Skin of body (tissue), 2 donors: ENCODE measurements around the gene CCDC27. TPM values are rescaled to one million over a fixed set of nuclear protein-coding genes. Genes with fewer than 3 reads are reported as not detected.

Experiments
- DNase-seq: peaks from one replicate; lab custom pipeline; 2025; lab: John Stamatoyannopoulos, UW
- total RNA-seq: library from RNA; depleted of rRNA; stranded (reverse); fragments of >200 nt; gene quantifications from one replicate; pipeline ENCODE4 v1.2.3, GENCODE V29; 2014

The CCDC27 gene
- total RNA-seq, 1 donor from 2014 or later = not detected

DNA sequence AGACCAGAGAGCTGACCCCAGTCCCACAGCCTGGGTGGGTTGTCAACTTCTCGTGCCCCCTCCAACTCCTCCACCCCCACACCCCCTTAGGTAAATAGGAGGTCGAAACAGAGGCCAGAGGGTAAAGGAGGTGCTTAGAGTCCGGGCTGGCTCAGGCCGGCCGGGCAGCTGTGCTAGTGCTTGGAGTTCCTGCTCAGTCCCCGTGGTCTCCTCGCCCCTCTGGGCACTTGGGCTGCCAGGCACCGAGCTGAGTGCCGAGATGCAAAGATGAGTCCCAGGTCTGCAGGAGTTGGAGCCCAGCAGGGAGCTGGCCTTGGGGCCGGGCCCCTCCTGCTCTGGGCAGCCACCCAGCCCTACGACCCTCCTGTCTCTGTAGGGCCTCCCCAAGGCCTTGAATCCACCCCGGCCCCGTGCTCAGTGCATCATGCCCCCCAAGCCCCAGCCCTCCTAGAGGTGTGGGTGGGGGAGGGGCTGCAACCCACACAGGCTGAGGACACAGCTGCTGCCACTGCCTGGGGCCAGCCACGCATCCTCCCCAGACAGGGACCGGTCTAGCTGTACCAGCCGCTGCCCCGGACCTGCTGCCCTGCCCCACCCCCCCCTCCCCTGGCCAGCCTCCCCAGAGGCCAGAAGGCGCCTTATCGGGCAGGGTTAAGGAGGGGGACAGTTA is 22.2 kb downstream of the CCDC27 start:
- DNase-seq = no peak

DNA sequence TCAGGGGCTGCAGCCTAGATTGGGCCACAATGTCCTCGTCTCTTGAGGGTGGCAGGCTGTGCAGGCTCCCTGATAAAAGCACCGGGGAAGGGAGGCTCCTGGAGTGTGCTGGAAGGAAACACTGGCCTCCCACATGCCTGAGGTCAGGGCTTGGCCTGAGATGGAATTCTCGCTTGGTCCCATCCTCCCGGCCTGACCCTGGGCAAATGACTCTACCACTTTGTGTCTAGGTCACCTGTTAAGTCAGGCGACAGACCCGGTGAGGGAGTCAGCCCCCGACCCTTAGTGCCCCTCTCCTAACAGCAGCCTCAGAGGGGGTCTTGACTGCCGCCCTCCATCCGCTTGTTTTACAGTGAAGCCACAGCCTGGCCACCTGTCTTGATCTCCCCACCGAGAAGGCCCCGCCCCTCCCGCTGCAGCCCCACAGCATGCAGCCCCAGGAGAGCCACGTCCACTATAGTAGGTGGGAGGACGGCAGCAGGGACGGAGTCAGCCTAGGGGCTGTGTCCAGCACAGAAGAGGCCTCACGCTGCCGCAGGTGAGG is 22.8 kb downstream of the CCDC27 start:
- DNase-seq = no peak

DNA sequence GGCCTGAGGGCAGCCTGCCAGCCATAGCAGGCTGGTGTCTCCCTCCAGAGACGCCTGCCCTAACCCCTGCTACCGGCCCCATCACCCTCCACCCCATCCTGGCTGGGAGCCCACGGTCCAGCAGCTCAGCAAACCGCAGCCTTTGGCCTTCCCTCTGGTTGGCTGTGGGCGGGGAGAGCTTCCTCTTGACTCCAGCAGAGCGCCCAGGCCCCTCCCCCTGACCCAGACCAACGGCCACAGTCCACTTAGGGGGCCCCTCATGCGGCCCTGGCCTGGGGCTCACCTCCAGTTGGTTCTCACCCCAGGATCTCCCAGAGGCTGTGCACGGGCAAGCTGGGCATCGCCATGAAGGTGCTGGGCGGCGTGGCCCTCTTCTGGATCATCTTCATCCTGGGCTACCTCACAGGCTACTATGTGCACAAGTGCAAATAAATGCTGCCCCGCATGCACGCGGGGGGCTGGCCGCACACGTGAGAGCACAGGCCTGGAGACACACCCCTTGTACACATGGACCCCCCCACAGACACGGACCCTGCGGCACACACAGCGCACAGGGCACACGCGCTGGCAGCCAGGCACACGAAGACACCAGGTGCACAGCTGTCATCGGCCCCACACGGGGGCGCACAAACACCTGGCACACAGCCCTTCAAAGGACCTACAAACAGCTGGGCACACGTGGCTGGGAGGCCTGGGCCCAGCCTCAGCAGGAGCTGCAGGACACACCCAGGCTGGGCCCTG is 23.4 kb downstream of the CCDC27 start:
- no peak for DNase-seq

GRCh38 chr1:3776231-3776961 is 24.1 kb downstream of the CCDC27 start:
- DNase-seq = no peak

- no peak for DNase-seq
Observed at GRCh38 chr1:3777078-3777547, 24.9 kb downstream of the CCDC27 start.

GRCh38 chr1:3777647-3778589 is 25.7 kb downstream of the CCDC27 start:
- no peak for DNase-seq

GRCh38 chr1:3778590-3779264 is 26.5 kb downstream of the CCDC27 start:
- no peak for DNase-seq

GRCh38 chr1:3779265-3779911 is 27.1 kb downstream of the CCDC27 start:
- no peak for DNase-seq

GRCh38 chr1:3779912-3780416 is 27.7 kb downstream of the CCDC27 start:
- no peak for DNase-seq

GRCh38 chr1:3780901-3781300 is 28.7 kb downstream of the CCDC27 start:
- DNase-seq = no peak

DNA sequence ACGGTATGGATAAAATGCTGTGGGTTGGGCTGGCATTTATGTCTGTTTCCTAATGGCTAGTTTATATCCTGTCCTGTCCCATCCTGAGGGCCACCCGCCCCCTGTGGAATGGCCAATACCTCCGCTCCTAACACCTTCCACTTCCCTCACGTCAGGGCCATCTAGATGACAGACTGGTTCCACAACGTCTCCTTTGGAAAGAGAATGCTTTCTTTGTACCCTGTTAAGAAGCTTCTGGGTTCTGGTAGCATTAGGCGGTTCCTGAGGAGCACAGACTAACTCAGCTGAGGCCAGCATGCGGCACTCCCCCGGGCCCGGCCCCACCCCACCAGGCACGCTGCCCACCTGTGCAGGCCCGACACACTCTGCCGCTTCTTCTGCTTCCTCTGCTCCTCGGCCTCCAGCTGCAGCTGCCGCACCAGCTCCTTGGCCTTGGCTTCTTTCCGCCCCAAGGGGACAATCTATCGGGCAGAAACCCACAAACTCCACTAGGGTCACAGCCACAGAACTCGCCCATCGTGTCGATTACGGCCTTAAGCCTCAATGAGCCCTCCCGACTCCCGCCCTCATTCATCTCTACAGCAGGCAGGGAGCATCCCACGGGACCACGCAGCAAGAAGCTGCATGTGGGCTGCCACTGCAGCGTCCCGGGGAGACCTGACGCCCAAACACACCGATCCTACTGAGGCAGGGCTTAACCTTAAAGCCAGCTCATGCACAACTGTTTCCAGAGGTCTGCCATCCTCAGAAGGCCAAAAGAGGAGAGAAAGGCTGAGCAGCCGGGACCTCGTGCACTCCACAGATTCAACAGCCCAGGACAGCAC is 31.6 kb downstream of the CCDC27 start:
- no peak for DNase-seq

DNA sequence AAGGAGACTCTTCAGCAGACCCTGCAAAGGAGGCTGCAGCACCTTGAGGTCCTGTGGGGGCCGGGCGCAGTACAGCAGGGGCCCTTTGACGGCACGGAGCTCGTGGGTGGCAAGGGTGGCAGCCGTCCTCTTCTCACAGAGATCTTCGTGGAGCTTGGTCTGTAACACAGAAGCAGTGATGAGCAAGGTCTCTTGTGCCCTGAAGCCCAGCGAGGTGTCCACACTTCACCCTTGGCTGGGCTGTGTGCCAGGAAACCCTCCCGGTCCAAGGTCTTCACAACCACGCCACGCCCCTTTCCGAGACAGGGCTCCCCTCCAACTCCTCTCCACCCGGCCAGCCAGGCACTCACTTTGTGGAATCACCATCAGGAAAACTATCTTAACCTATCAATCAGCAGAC is 32.8 kb downstream of the CCDC27 start:
- no peak for DNase-seq

- DNase-seq = no peak
Observed at GRCh38 chr1:3785456-3786157, 33.4 kb downstream of the CCDC27 start.

DNA sequence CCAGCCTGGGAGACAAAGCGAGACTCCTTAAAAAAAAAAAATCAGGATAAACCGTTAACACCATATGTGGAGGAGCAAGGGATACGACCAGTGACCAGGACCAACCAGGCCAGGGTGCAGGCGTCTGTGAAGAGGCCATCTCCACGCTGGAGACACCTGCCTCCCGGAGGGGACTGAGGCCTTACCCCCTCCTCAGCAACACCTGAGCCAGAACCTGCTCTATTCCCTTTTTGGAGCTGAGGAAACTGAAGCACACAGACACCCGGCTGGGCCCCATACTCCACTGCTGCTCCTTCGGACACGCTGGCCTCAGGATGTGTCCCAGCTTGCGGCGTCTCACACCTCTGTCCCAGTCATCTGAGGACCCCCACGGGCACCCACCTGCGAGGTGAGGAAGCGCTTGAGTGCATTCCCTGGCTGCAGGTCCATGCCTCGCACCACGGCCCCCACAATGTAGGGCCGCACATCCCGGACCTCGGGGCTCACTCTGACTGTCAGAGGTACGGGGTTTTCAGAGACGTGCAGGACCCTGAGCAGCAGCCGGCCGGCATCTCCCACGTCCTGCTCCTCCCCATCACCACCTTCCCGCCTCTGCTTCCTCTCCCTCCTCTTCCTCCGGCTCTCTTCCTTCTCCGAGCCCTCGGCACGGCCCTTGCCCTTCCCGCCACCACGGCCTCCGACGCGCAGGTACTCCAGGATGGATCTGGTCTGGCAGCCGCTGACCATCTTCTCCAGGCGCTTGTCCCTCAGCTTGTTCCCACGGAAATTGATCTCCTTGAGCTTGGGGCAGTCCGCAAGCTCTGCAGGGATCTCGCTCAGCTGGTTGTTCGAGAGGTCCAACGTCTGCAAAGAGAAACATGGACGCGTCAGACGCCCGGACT is 34.5 kb downstream of the CCDC27 start:
- no peak for DNase-seq

DNA sequence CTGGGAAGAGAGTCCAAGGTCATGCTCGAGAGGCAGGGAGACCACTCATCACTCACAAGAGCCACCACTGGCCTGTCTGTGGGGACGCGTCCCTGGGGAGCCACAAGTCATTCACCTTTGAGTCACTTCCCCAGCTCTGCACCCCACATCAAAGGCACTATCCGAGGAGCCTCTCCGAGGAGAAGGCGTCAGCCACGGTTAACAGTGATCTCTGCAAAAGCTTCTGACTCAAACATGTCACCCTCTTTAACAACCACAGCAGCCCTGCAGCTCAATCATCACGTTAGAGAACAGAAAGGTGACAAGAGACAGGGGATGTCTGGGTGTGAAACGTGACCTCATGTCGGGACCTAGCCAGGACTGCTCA is 35.1 kb downstream of the CCDC27 start:
- no peak for DNase-seq

DNA sequence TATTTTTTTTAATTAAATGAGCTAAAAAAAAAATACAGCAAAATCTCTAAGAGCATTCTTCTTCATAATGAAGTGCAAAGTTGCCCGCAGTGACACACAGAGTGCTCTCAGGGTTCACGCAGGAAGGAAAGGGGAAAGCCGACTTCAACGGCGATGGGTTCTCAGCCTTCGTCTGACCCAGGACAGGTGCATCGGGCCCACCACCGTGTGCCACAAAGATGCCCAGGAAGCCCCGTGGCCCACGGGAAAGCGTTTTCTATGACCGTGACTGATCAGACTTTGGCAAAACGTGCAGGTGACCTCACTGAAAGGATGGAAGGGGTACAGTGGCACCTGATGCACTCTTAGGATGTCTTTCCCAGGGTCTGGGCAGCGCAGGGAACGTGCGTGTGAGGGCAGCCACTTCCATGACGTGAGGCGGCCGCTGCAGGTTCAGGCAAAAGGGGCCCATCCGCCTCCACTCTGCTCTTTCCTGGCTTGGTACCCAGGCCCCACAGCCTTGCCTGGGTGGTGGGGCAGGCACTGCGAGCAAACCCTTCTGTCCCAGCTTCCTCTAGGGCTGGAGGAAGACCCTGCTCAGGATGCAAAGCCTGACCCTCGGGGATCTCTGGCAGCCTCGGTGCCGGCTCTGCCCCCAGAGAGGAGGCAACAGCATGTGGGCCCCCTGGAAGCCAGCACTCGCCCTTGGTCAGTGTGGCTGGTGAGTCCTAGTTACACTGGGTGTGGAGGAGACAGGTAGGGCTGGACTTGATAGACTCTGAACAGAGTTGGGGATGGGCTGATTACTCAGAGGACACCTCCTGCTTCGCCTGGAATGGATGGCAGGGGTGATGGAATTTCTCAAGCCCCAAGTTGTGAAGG is 35.7 kb downstream of the CCDC27 start:
- DNase-seq = no peak
